ENCODE measurements around the gene ETV6.

GRCh38 chr12:11884116-11884515 is 234.6 kb downstream of the ETV6 start:
- TF ChIP-seq CTCF (IDR thresholded peaks at IDR 0.05), result no peak
- TF ChIP-seq POLR2AphosphoS5 (IDR thresholded peaks at IDR 0.05; ENCODE audit: insufficient read depth in 1 of 2, low read depth in 1 of 2), result no peak
- no peak for TF ChIP-seq POLR2A (IDR thresholded peaks at IDR 0.05)

All from vagina (tissue), 2 donors.